ENCODE measurements around the gene MRPL17. TPM values are rescaled to one million over a fixed set of nuclear protein-coding genes. Genes with fewer than 3 reads are reported as not detected.
"Not testable (repeated sequence)": the region's sequence is repeated elsewhere in the genome, so short reads cannot be mapped to it uniquely, and the experiment has no call there.

The MRPL17 gene
- total RNA-seq = 22.3 TPM

DNA sequence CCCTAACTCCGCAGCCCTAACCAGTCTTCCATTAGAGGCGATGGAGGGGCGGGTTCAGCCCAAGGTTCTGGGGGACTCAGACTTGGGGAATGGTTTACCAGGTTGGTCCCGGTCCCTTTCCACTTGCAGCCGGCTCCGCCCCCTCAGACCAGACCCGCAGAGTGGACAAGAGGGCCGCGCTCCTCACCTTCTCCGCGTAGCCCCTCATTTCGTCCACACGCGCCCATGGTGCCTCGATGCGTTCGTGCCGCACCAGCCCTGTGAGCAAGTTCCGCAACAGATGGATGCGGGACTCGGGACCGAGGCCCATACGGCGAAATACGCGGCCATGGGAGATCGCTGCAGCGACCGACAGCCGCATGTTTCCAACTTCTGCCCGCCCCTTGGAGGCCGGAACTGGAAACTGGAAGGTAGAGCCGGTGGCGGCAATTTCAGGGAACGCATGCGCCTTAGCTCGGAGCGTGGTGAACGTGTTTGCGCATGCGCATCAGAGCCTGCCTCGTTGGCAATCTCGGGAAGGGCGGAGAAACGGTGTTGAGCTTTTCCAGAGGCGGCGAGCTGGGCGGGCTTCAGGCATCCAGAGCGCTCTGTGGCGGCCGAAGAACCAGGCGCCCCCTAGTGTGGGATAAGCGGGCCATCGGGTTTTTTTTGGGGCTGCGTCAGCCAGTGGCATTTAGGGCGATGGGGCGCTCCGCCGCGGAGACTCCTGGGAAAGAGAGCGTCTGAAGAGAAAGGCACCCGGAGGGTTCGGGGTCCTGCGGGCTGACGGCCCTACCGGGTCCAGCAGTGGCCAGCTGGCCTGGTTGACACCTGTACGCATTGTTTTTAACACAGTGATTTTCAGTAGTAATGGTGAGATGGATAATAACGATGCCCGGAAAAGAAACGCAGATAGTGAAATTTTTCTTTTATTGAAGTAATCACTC, at the start of gene MRPL17:
Gene MRPL17, minus strand, starts transcription at position 405 of the 926 bp plus-strand sequence. Its CDS starts 44 bp downstream, at position 361.
- DNase-seq = peak; percentile 97

GRCh38 chr11:6727971-6728760, 45.0 kb upstream of the MRPL17 start:
- DNase-seq = no peak

DNA sequence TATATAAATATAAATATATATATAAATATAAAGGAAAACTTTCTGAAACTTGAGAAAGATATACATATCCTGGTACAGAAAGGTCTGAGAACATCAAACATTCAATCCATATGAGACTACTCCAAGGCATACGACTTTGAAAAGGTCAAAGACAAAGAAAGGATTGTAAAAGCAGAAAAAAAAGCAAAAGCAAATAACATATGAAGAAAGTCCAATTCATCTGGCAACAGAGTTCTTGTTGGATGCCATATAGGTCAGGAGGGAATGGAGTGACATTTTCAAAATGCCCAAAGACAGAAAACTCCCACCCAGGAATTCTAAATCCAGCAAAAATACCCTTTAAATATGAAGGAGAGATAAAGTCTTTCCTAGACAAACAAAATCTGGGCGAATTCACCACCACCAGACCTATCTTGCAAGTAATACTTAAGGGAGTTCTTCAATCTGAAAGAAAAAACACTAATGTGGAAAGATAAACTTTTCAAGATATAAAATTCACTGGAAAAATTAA, 42.3 kb upstream of the MRPL17 start:
- DNase-seq = no peak

GRCh38 chr11:6724013-6724412, 40.9 kb upstream of the MRPL17 start:
- no peak for DNase-seq

GRCh38 chr11:6721343-6721742, 38.2 kb upstream of the MRPL17 start:
- no peak for DNase-seq

DNA sequence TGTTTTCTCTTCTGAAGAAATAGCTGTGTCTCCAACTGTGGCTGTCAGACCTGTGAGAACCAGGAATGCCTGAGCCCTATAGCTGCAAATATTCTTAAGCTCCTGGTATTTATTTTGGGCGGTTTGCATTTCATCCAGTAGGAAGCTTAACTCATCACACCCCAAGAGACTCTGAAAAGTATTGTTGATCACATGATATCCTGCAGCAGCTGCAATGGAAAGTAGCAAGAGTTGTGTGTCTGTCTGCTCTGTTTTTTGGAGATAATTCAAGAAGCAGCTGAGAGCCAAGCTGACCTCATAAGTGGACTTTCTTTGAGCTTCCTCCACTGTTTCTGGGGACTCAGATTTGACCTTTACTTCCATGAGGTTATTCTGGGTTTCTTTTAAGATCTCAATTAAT, 36.4 kb upstream of the MRPL17 start:
- DNase-seq = no peak

- DNase-seq = no peak
Measured at GRCh38 chr11:6717426-6717825, 34.3 kb upstream of the MRPL17 start.

DNA sequence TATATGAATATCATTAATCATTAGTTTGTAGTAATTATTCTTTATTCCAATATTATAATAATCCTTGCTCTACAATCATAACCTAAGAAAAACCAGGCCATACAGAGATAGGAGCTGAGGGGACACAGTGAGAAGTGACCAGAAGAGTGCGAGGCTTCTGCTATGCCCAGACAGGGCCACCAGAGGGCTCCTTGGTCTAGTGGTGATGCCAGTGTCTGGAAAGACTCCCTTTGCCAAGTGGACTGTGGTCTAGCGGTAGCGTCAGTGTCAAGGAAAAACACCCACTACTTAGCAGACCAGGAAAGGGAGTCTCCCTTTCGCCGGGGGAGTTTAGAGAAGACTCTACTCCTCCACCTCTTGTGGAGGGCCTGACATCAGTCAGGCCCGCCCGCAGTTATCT, 28.4 kb upstream of the MRPL17 start:
- DNase-seq = not testable (repeated sequence)

DNA sequence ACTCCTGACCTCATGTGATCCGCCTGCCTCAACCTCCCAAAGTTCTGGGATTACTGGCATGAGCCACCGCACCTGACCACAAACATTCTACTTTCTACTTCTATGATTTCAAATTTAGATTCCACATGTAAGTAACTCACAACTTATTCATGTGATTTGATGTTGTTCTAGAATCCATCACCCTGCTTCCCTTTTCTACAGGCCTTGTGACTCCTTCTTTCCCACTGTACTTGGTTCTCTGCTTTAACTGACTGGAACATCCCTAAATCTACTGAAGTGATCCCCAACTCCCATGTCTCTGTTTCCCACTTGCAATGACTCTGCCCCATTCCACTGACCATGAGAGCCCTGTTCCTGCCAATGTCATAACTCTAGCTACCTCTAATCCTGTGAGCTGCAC, 25.7 kb upstream of the MRPL17 start:
- DNase-seq = no peak

GRCh38 chr11:6705905-6706535, 22.9 kb upstream of the MRPL17 start:
- DNase-seq = no peak

DNA sequence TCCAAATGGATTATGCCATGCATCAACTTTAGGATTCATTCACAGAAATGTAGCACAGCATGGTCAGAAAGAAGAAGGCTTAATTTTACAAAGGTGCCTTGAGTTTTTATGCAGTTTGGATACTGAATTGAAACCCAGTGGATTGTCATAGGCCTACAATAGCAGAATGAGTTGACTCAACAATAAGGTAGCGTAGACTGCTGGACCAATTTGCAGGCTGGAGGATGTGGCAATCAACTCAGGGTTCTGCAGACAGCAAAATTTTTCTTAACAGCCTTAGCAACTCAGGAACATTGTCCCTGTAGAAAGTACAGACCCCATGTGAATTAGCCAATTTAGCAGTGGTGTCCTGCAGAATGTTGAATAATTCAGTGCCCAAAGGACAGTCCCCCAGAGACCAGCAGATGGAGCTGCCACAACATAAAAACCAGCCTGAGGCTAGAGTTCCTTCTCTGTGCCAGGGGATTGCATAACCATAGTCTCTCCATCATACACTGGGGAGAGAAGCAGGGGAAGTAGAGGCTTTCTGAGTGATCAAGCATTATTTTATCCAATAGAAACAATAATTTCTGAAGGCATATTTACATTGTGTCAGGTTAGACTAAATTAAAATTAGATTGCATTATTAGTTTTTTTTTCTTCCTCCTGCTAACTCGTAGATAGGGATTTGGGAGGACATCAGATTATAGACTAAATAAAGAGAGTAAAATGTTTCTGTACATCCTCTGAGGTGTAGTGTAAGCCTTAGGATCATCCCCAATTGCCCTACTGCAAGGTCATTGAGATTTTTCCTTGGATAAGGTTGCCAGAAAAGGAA, 20.3 kb upstream of the MRPL17 start:
- DNase-seq = peak; percentile 44

DNA sequence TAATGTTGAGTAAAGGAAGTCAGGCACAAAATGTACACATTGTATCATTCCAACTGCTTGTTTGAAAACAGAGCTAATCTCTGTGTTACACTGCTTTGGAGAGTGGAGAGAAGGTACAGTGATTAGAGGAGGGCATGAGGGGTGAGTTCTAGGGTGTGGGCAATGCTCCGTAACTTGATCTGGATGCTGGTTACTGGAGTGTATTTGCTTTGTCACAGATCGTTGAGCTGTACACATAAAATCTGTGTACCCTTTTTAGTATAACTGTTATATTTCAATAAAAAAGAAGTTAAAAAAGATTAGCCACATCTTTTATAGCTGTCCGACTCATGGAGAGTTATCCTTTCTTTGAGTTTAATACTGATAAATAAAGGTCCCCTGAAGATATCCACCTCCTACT, 18.8 kb upstream of the MRPL17 start:
- not testable (repeated sequence) for DNase-seq

DNA sequence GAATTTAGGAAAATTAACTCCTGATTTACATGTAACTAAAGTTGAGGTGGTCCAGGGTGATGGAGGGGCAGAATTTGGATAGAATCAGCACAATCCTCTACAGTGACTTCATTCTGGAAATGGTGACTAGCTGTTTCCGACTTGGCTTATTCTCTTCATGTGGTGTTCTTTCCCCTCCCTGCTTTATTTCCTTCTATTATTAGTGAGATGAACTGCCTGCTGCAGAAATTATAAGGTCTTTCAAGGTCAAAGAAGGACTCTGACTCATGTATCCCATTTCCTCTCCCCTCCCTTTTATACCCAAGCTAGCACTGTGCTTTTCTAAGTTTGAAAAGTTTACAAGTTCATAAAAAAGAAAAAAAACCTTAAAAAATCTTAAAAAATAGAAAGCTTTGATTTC, 12.2 kb upstream of the MRPL17 start:
- DNase-seq = no peak

DNA sequence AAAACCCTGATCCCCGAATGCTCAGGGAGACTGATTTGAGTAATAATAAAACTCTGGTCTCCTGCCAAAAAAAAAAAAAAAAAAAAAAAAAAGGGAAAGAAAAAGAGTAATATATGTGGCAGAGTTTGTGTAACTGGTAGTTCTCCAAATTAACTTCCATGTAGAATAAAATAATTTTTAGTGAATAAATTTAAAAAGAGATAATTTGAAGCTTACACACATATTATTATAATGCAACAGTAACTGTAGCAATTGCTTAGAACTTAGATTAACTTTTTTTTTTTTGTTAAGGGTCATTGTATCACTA, 11.0 kb upstream of the MRPL17 start:
- DNase-seq = no peak

DNA sequence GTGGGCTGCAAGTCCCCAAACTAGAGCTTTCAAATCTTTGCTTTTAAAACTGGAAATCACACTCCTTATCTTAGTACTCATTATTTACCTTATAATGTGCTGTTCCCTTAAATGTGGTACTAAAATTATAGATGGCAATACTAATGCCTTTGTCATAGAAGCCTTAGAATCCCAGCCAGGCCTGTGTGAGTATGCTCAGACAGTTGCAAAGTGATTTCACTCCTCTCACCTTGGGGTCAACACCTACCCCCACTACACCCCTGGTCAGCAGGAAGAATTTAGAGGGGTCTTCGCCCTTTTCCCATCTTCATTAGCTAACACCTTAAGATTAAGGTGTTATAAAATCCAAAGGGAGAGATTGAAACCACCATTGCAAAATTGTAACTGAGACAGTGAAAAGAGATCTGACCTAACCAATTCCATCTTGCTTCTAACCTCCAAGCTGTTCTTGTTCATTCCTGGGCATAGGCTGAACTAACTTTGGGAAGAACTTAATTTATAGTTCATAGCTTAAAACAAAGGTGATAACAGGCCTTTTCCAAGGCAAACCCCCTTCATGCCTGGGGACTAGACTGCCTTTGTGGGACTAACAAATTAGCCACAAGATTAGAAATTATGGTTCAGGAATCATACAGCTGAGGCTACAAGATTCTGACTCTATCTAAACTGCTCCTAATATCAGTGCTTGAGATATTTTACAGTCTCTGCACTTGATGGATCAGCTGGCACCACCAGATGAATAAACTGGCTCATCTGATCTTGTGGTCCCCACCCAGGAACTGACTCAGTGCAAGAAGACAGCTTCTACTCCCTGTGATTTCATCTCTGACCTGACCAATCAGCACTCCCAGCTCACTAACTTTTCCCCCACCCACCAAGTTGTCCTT, 10.4 kb upstream of the MRPL17 start:
- no peak for DNase-seq

GRCh38 chr11:6692128-6692527, 9.0 kb upstream of the MRPL17 start:
- no peak for DNase-seq

DNA sequence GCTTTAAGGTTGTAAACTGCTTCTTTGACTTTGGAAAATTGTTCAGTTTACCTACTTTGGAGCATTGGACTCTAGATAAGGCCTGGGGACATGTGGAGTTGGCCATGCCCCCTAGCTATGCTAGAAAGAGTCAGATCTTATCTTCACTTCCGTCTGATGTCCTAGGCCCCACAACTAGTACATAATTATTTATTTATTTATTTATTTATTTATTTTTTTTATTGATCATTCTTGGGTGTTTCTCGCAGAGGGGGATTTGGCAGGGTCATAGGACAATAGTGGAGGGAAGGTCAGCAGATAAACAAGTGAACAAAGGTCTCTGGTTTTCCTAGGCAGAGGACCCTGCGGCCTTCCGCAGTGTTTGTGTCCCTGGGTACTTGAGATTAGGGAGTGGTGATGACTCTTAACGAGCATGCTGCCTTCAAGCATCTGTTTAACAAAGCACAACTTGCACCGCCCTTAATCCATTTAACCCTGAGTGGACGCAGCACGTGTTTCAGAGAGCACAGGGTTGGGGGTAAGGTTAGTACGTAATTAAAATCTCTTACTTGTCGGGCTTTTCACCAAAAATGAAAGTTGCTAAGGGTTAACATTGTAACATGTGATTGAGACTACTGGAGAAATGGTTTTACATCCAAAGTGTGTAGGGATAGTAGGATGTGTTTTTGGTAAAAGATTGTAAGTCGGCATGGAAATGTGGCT, 7.4 kb upstream of the MRPL17 start:
- not testable (repeated sequence) for DNase-seq

- no peak for DNase-seq
Measured at GRCh38 chr11:6687876-6688275, 4.7 kb upstream of the MRPL17 start.

GRCh38 chr11:6686006-6686405, 2.9 kb upstream of the MRPL17 start:
- DNase-seq = no peak

GRCh38 chr11:6684068-6684467, 928 bp upstream of the MRPL17 start:
- not testable (repeated sequence) for DNase-seq
